OCI-LY1 (cell line): ENCODE measurements around the gene MNT.

Experiments
- EZH2 ChIP-seq: fragments of 200-600 bp; sonication (generic), shearing (Covaris generic); IDR thresholded peaks from 2 replicates; pipeline ENCODE4 v1.8.0; 2017; ENCODE audit warnings: borderline replicate concordance, mixed run types, mild to moderate bottlenecking, antibody characterized with exemption, low read length, moderate library complexity, mixed read lengths
- TF ChIP-seq, protein P1 (sequence below): fragments of 200-600 bp; sonication (generic), shearing (Covaris generic); IDR thresholded peaks from 2 replicates; pipeline ENCODE4 v1.5.1; 2017; ENCODE audit warnings: mild to moderate bottlenecking, antibody characterized with exemption, low read length, moderate library complexity, mixed read lengths

- TF ChIP-seq, protein P1, sequence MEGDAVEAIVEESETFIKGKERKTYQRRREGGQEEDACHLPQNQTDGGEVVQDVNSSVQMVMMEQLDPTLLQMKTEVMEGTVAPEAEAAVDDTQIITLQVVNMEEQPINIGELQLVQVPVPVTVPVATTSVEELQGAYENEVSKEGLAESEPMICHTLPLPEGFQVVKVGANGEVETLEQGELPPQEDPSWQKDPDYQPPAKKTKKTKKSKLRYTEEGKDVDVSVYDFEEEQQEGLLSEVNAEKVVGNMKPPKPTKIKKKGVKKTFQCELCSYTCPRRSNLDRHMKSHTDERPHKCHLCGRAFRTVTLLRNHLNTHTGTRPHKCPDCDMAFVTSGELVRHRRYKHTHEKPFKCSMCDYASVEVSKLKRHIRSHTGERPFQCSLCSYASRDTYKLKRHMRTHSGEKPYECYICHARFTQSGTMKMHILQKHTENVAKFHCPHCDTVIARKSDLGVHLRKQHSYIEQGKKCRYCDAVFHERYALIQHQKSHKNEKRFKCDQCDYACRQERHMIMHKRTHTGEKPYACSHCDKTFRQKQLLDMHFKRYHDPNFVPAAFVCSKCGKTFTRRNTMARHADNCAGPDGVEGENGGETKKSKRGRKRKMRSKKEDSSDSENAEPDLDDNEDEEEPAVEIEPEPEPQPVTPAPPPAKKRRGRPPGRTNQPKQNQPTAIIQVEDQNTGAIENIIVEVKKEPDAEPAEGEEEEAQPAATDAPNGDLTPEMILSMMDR, result no peak
- TF ChIP-seq EZH2, result no peak
Measured at GRCh38 chr17:2376107-2376506, 24.8 kb downstream of the MNT start.
